CD4-positive, alpha-beta T cell treated with Interleukin-10 for 1 hour (primary cell): ENCODE data around the gene CAPZA1.

Experiments
- DNase-seq: peaks from one replicate; pipeline ENCODE4 v3.0.0-alpha.2; 2020

The CAPZA1 gene

GRCh38 chr1:112702420-112703261, 83.0 kb downstream of the CAPZA1 start:
- no peak for DNase-seq

GRCh38 chr1:112703706-112704105, 84.1 kb downstream of the CAPZA1 start:
- no peak for DNase-seq

- DNase-seq = no peak
Observed at GRCh38 chr1:112704391-112704933, 84.8 kb downstream of the CAPZA1 start.

GRCh38 chr1:112704934-112705627, 85.4 kb downstream of the CAPZA1 start:
- peak; percentile 64 for DNase-seq

- peak; percentile 45 for DNase-seq
Observed at GRCh38 chr1:112706505-112707220, 87.0 kb downstream of the CAPZA1 start, which contains the start of gene RHOC. RHOC (minus strand) TSS chr1:112707127; CDS start chr1:112703799, 3,328 bp downstream.

GRCh38 chr1:112707221-112708001, 87.8 kb downstream of the CAPZA1 start:
- peak; percentile 70 for DNase-seq

- no peak for DNase-seq
Observed at GRCh38 chr1:112708002-112708448, 88.4 kb downstream of the CAPZA1 start.

- no peak for DNase-seq
Observed at GRCh38 chr1:112708489-112708888, 88.9 kb downstream of the CAPZA1 start.

- no peak for DNase-seq
Observed at GRCh38 chr1:112710159-112710558, 90.5 kb downstream of the CAPZA1 start.

- DNase-seq = no peak
Observed at GRCh38 chr1:112710586-112710985, 91.0 kb downstream of the CAPZA1 start.

GRCh38 chr1:112711041-112711440, 91.4 kb downstream of the CAPZA1 start:
- no peak for DNase-seq

GRCh38 chr1:112711670-112712069, 92.0 kb downstream of the CAPZA1 start:
- no peak for DNase-seq

GRCh38 chr1:112712191-112712590, 92.6 kb downstream of the CAPZA1 start:
- no peak for DNase-seq

- DNase-seq = no peak
Observed at GRCh38 chr1:112712701-112713128, 93.1 kb downstream of the CAPZA1 start.

- no peak for DNase-seq
Observed at GRCh38 chr1:112713466-112714312, 94.1 kb downstream of the CAPZA1 start.

GRCh38 chr1:112714313-112715263, 95.0 kb downstream of the CAPZA1 start:
- no peak for DNase-seq

GRCh38 chr1:112715264-112716053, 95.8 kb downstream of the CAPZA1 start, which contains the start of gene PPM1J:
PPM1J (minus strand) TSS chr1:112715332; CDS start chr1:112715301, 31 bp downstream.
- peak; percentile 99 for DNase-seq

- DNase-seq = peak; percentile 83
Observed at GRCh38 chr1:112716133-112716720, 96.6 kb downstream of the CAPZA1 start.
